HG03025 (cell line): ENCODE measurements around the gene C3orf18.
"Not testable (repeated sequence)": the region's sequence is repeated elsewhere in the genome, so short reads cannot be mapped to it uniquely, and the experiment has no call there.

Experiments
- ATAC-seq: cut with Tn5 transposase; IDR thresholded peaks from one replicate; pipeline ENCODE4 v1.9.1; 2021; ENCODE audit warnings: mild to moderate bottlenecking, moderate library complexity; ENCODE audit not compliant: unreplicated experiment, low FRiP score

The C3orf18 gene

DNA sequence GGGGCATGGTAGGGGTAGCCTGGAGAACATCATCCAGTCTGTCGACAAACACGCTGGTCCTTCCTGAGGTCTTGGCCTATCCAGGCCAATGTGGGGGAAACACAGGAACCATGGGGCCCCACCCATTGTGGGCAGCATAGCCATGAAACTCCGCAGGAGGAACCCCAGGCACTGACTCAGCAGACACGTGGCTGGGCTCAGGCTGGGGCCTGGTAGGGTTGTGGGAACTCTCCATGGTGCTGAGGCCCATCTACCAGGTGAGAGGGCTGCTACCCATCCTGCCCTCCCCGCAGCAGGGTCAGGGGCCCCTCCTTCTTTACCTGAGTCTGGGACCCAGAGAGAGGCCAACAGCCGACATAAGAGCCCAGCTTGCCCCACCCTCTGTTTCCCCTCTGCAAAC is 41.6 kb downstream of the C3orf18 start:
- ATAC-seq = no peak

DNA sequence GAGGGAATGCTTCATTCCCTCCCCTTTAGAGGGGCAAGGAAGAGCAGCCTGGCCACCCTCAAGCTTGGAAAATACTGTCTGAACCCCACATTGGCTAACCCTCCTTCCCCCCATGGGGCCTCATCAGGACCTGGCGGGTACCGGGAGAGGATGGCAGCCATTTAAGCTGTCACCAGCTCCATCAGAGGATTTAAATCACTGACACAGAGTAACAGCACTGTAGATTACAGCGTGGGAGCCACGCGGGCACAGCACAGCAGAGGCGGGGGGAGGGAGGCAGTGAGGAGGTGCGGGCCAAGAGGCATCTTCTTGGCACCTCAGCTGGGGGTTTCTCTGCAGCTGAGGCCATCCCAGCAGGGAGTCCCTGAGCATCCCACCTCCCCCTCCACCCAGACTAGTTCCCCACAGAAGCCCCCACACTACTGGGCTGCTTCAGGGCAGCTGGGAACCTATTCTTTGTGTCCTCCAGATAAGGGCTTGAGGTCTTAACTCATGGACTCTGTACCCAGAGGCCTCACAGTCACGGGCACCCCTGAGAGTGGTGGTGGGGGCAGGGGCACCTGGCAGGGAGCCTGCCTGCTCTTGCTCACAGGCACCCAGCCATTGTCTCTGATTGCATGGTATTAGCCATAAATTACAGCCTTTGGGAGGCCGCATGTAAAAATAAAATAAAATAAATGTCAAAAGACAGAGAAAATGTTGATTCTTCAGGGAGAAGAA is 42.2 kb downstream of the C3orf18 start:
- ATAC-seq = no peak

DNA sequence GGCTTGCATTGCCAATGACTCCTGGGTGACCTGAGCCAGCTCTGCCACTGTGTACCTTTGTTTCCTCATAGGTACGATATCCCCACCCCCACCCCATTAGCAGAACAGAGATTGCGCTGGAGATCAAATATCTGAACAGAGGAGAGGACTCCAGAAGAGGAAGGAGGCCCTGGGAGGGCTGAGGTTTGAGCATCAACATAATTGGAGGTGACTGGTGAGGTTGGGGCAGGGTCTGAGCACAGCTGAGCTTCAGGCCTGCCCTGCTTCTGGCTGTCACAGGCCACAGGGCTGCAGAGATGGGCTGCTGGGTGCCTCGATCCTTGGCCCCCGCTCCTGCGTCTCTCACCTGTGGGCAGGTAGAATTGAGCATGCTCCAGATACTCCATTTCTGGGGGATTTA is 42.8 kb downstream of the C3orf18 start:
- no peak for ATAC-seq

DNA sequence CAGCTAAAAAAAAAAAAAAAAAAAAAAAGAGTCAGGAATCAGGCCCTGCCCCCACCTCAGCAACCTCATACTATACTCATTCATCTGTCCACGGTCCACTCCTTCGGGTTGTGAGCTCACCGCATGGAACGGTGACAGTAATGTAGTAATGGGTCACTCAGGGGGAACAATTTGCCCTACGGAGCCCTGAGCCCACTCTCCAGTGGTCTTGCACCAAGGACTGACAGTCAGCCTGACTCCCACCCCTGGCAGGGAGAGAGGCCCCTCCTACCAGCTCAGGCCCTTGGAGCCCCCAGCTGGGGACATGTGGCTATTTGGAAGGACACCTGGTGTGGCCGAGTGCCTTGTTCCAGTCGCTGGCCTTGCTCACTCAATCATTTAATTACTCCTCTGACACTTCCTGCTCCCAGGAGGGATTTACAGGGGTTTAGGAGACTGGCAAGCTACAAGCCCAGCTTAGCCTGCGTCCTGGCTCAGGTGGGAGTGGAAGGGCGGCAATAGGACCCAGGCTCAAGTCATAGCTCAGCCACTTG is 44.2 kb downstream of the C3orf18 start:
- no peak for ATAC-seq

DNA sequence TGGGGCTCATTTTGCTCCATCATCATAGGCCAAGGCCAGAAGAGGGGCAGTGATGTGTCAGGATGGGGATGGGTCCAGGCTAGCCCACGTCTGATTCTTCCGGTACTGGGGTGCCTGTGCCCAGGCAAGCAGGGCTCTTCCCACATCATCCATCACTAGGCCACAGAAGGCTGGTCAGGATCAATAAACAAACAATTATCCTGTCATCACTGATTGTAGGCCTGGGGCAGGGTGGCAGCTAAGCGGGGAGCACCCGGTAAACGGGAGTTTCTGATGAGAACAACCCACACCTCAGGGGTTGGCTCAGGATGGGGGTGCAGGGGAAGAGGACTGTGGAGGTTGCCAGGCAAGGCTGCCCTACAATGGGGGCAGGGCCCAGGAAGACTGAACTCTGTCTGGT is 46.0 kb downstream of the C3orf18 start:
- no peak for ATAC-seq

DNA sequence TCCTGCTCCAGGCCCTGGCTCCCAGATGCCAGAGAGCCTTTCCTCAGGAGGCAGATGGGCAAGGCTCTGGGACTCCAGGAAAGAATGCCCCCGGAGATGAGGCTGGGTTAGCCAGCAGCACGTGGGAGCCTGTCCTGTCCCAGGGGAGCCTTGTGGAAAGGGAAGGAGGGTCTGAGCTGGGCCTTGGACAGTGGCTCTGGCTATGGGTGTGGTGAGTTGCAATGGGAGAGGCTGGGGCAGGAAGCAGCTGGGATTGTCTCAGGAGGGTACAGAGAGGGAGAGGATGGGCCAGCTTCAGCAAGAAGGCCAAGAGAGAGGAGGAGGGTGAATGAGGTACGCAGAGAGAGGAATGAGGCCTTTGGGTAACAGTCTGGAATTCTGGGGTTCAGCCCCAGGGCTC is 46.7 kb downstream of the C3orf18 start:
- ATAC-seq = no peak

DNA sequence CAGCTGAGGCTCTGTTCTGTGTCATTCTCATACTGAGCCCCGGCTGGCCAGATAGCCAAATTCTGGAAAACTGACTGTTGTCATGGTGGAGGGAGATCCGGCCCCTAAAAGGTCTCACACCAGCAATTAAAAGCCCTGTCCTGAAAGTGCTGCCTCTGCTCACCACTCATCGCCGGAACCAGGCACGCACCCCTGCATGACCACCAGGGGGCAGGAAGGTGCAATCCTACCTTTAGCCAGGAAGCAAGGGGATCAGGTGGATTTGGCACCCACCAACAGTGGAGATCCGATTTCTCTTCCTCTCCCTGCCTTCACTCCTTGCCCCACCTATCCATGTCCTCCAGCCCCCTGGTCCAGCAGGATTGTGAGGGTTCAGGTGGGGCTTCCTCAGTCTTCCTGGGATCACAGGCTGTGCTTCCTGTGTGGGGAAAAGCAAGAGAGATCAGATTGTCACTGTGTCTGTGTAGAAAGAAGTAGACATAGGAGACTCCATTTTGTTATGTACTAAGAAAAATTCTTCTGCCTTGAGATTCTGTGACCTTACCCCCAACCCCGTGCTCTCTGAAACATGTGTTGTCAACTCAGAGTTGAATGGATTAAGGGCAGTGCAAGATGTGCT is 48.0 kb downstream of the C3orf18 start:
- no peak for ATAC-seq

DNA sequence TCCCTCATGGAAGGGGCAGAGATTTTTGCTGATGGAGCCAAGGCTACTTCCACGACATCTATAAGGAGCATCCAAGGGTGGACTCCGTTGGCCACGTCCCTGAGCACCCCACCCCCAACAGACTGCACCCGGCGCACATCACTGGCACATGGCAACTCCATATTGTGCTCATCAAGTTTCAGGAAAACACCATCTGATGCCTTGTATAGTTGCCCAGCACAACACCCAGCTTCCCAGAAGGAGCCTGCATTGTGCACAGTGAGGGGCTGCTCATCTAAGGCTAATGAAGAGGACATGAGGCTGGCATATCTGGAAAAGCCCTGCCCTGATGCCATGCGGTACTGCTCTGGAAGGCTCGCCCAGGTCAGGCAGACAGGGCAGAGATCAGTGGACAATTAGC is 49.1 kb downstream of the C3orf18 start:
- ATAC-seq = no peak

DNA sequence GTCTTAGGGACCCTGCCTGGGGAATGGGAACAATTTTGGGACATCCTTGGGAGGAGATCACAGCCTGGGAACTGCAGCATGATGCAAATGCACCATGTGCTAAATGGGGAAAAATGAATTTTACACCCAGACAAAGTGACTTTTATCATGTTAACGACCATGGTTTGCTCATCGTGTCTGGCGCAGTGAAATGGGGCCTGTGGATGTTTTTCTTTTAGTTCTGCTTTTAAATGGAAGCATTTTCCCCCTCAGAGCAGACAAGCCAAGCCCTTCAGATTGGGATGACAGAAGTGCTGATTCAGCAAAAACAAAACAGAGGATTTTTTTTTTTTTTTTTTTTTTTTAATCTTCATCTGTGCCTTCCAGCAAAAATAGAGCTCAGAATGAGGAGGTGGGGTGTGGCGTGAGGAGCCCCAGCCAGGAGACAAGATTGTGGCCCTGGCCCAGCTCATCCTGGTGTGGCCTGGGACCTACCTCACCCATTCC is 49.8 kb downstream of the C3orf18 start:
- ATAC-seq = no peak

DNA sequence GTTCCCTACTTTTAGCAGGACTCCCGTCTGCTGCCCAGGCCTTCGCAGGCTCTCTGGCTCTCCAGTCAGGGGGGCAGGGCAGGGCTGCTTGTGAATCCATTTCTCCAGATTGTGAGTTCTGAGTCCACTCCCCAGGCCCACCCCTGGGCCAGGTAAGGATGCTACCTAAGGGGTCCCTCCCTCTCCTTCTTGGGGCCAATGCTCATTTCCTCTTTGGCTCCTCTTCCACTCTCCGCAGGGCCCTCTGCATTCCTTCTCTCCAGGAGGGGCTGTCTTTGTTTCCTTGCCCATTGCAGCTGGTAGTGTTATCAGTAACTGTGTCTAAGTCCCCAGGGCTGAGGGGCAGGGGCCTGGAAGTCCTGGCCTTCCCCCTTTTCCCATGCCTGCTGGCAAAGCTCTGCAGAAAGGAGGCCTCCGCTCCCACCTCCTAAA is 51.1 kb downstream of the C3orf18 start:
- no peak for ATAC-seq

DNA sequence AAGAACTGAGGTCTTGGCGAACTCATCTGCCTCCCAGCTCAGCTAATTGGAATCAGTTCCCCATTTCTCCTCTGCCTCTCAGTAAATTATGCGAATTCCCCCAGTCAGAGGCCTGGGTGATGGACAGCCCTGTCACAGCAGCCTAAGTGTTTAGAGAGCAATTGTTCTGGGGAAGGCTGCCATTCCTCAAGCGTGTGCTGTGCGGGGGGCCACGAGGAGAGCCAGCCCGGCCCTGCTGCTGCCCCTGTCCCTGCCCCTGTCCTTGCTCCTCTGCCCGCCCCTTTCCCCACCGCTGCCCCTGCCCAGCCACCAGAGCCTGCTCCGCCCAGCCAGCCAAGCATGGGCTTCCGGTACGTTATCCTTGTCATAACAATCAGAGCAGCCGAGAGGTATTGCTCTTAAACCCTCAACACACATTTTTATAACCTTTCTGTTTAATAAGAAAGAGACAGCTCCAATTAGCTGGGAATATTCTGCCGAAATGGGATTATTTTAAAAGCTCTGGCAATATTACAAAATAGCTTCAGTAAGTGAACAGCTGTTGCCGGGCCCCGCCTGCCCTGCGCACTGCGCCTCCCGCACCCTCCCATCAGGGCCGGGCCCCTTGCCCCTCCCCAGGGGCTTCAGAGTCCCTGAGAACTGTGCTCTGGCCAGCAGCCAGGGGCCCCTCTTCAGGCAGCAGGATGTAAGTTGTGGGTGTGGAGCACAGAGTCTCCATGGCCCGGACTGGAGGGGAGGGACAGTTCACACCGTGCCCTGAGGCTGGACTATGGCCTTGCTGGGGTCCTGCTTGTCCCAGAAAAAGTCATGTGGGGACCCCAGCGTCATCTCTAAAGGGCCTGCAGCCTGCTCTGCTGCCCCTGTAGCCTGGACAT is 51.7 kb downstream of the C3orf18 start:
- no peak for ATAC-seq

DNA sequence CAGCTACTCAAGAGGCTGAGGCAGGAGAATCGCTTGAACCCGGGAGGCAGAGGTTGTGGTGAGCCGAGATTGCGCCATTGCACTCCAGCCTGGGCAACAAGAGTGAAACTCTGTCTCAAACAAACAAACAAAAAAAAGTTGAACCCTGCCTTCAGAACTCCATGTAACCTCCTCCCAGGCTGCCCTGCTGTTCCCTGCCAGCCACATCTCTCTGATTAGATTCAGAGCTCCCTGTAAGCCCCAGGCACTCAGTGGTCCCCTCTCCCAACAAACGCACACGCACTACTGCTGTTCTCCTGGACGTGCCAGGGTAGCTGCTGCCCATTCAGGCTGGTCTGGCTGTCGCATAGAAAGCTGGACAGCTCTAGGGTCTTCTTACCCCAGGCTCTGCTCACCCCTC is 54.6 kb downstream of the C3orf18 start:
- not testable (repeated sequence) for ATAC-seq

DNA sequence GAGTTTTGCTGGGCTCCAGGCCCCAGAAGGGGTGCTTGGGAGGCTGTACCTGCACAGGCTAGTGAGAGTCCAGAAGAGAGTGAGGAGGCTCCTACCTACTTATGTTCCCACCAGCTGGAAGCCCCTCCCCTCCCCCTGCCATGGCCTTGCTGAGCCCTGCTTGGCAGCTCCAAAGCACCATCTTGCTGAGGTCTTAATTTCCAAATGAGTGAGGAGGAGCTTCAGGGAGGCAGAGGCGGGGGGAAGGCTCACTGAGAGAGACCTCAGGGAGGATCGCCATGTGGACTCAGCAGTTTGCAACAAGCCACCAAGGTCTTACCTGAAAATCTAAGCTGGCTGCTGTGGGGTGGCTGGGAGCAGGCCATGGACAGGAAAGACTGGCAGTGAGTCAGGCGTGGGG is 55.4 kb downstream of the C3orf18 start:
- no peak for ATAC-seq

DNA sequence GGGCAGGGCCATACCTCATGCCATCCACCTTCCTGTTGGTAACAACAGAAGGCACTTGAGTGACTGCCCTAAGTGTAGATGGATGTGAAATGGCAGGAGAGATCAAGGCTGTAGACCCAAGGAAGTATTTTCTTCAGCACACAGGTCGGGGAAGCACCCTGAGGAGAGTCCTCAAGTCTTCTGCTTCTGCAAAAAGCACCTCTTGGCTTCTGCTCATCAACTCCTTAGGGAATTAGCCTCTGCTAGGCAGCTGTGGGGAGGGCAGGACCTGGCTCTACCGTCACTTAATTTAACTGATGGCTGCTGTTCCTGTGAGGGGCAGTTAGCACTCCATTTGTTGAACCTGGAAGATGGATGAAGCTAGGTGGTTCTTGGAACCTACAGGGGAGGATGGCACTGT is 57.2 kb downstream of the C3orf18 start:
- no peak for ATAC-seq

DNA sequence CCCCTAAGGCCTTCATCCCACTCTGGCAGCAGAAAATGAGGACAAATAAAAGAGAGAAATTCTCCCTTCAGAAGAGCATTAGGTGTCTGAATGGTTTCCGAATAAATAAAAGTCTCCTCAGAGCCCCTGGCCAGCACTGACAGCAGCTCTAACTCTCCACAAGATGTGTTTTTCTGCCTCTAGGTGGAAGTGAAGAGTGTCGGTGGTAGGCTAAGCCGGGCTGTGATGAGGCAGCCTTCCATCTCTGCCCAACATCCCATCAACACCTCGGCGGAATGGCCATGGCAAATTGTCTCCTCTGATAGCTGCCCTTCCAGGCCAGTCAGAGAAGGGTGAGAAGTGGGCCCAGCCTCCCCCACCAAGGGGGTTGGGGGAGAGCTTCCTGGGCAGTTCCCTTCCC is 57.8 kb downstream of the C3orf18 start:
- no peak for ATAC-seq

DNA sequence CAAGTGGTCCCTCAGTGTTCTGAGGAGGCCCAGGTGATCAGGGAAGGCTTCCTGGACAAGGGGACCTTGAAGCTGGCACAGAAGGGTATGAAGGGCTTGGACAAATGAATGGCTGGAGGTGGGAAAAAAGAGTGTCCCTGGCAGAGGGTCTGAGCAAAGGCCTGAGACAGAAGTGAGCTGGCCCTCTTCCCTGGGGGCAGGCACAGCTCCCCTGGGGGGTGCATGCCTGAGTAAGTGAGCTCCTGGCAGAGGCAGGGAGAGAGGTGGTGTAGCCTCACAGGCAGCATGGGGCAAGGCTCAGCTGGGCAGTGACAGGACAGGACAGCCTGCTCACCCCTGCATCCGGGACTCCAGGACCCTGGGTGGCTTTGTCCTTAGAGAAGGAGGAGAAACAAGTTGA is 58.7 kb downstream of the C3orf18 start:
- ATAC-seq = no peak
